SKM-1 treated with dmso at 0.1 percent for 144 hours (cell line): Measurements from ENCODE around the gene UBD.

Experiments used
- DNase-seq: peaks from one replicate; lab custom pipeline; 2025; ENCODE audit not compliant: unreplicated experiment; lab: John Stamatoyannopoulos, UW

UBD gene

GRCh38 chr6:29561606-29562181, 2.2 kb upstream of the UBD start:
- DNase-seq: no peak

GRCh38 chr6:29561091-29561490, 1.6 kb upstream of the UBD start:
- DNase-seq: no peak

GRCh38 chr6:29558439-29559079, 973 bp downstream of the UBD start:
- DNase-seq: no peak

GRCh38 chr6:29557320-29557719, 2.2 kb downstream of the UBD start:
- no peak for DNase-seq

GRCh38 chr6:29554764-29555163, 4.8 kb downstream of the UBD start:
- no peak for DNase-seq

- peak; percentile 12 for DNase-seq
Observed at GRCh38 chr6:29553268-29554057, 6.1 kb downstream of the UBD start.

- DNase-seq: peak; percentile 41
Observed at GRCh38 chr6:29552512-29553051, 7.0 kb downstream of the UBD start.

- DNase-seq: no peak
Observed at GRCh38 chr6:29547573-29547972, 12.0 kb downstream of the UBD start.

GRCh38 chr6:29537714-29538403, 21.7 kb downstream of the UBD start:
- DNase-seq: no peak

- no peak for DNase-seq
Observed at GRCh38 chr6:29532320-29532951, 27.1 kb downstream of the UBD start.

- DNase-seq: no peak
Observed at GRCh38 chr6:29531668-29532067, 27.9 kb downstream of the UBD start.

- no peak for DNase-seq
Observed at GRCh38 chr6:29530671-29531310, 28.7 kb downstream of the UBD start.

GRCh38 chr6:29529956-29530355, 29.6 kb downstream of the UBD start:
- no peak for DNase-seq

GRCh38 chr6:29528988-29529560, 30.5 kb downstream of the UBD start:
- DNase-seq: no peak

GRCh38 chr6:29528300-29528931, 31.1 kb downstream of the UBD start:
- DNase-seq: no peak

- no peak for DNase-seq
Observed at GRCh38 chr6:29527564-29527963, 32.0 kb downstream of the UBD start.

- no peak for DNase-seq
Observed at GRCh38 chr6:29527126-29527525, 32.4 kb downstream of the UBD start.

GRCh38 chr6:29525311-29525639, 34.3 kb downstream of the UBD start:
- DNase-seq: no peak

- DNase-seq: no peak
Observed at GRCh38 chr6:29524444-29525310, 34.9 kb downstream of the UBD start.
